Melanocyte of skin (primary cell): Measurements from ENCODE around the gene FOXG1. TPM values are rescaled to one million over a fixed set of nuclear protein-coding genes. Genes with fewer than 3 reads are reported as not detected.

Experiments used
- total RNA-seq, 2 donors: library from RNA; depleted of rRNA; stranded (reverse); fragments of >200 nt; gene quantifications; 2 replicates each; pipeline ENCODE4 v1.2.3, GENCODE V29; 2012

FOXG1 gene
- not detected for total RNA-seq

DNA sequence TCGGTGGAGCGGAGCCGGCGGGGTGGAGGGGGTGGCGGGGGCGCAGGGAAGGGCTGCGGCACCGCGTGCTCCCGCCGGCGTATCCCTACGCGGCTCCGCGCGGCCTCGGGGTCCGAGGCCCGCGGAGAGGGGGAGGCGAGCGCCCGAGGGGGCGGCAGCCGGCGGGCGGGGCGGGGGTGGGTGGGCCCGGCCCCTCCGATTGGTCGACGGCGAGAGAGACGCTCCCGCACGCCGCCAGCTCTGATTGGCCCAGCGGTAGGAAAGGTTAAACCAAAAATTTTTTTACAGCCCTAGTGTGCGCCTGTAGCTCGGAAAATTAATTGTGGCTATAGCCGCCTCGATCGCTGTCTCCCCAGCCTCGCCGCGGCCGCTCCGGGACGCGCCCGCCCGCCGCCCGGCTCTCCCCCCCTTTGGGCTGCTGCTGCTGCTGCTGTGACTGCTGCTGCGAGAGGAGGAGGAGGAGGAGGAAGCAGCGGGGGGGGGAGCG, at the start of gene FOXG1:
Gene FOXG1, plus strand, starts transcription at position 319 of the 487 bp plus-strand sequence. CDS start 493 bp downstream, outside the sequence.

